Stimulated activated CD8-positive, alpha-beta memory T cell treated with anti-CD3 and anti-CD28 coated beads, Interleukin-7, amount 100 ng/mL, for 48 hours (primary cell): ENCODE measurements around the gene DDOST.

Experiments
- DNase-seq, 2 donors: peaks; one replicate each; pipeline ENCODE4 v3.0.0-alpha.2; 2020; ENCODE audit warnings: low read depth in 1 of 2; ENCODE audit errors: extremely low read depth in 1 of 2

DDOST gene

GRCh38 chr1:20663365-20663764 is 2.2 kb upstream of the DDOST start:
- DNase-seq, result no peak

DNA sequence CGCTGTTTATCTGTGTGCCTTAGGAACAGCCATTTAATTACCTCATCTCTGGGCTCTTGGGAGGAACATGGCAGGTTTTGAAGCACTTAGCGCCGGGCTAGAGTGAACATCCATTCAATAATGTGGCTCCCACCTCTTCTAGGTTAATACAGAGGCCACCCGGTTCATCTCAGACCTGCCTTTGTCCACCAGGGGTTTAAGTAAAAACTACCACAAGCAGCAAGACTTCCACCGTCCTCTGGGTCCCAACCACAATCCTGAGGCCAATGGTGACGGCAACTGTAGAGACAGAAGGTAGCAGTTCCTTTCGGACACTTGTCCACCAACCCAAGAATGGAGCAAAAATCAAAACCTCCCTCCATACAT is 924 bp upstream of the DDOST start:
- DNase-seq, result no peak

GRCh38 chr1:20660847-20661206 is 342 bp downstream of the DDOST start:
- DNase-seq, result no peak

- no peak for DNase-seq
Observed at GRCh38 chr1:20660363-20660762, 806 bp downstream of the DDOST start.

DNA sequence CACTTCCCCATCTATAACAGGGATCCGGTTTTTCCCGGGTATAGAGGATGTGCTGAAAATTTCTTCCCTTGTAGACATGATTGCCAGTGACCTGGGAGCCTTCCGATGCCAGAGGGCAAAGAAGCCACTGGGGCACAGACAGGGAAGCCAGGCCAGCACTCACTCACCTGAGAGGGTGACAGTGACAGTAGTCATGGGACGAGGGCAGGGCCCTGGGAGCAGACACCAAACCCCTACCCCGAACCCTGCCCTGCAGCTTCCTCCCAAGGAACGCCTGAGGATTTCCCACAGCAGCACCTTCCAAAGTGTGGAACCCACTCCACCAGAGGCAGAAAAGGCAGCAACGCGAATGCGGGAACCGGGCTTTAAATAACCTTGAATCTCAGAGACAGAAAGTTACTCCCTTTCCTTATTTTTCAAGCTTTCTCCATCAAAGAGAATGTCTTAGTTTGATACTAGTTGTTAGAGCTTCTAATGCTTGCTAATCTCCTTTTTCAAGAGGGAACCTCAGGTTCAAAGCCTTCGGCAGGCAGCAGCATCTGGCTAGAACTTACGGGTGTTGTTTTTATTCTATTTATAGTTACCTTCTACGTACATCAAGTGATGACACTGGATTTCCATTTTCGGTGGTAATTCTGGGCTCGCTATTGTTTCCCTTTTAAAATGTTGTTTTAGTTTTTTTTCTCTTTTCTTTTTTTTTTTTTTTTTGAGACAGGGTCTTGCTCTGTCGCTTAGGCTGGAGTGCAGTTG is 2.8 kb downstream of the DDOST start:
- no peak for DNase-seq

- no peak for DNase-seq
Observed at GRCh38 chr1:20657024-20657423, 4.1 kb downstream of the DDOST start.

DNA sequence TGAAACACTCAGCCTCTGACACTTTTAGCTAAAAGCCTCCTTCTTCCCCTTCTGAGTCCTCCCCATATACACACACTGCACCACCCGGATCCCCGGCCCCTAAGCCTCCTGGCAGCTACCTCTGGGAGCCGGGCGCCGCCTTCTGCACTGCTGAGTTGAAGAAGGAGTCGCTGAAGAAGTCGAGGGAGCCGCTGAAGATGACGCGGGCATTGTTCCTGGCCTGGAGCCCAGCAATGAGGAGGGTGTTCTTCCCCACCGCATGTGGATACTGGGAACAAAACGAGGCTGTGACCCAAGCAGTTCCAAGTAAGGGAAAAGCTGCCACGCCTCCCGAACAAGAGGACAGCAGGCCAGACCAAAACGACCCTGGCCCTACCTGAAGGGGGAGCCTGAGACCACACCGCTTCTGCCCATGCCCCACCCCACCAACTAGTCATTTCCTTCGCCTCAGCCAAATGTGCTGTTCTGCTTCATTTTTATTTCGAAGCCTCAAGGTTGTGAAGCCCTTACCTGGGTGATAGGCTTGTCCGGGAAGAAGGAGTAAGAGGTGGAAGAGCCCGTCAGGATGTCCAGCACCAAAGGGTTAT is 7.0 kb downstream of the DDOST start:
- no peak for DNase-seq

- DNase-seq, result no peak
Observed at GRCh38 chr1:20652300-20652699, 8.9 kb downstream of the DDOST start.

- no peak for DNase-seq
Observed at GRCh38 chr1:20648946-20649345, 12.2 kb downstream of the DDOST start.

GRCh38 chr1:20648438-20648837 is 12.7 kb downstream of the DDOST start:
- no peak for DNase-seq

- no peak for DNase-seq
Observed at GRCh38 chr1:20645414-20645813, 15.8 kb downstream of the DDOST start.

GRCh38 chr1:20644416-20644815 is 16.8 kb downstream of the DDOST start:
- no peak for DNase-seq

DNA sequence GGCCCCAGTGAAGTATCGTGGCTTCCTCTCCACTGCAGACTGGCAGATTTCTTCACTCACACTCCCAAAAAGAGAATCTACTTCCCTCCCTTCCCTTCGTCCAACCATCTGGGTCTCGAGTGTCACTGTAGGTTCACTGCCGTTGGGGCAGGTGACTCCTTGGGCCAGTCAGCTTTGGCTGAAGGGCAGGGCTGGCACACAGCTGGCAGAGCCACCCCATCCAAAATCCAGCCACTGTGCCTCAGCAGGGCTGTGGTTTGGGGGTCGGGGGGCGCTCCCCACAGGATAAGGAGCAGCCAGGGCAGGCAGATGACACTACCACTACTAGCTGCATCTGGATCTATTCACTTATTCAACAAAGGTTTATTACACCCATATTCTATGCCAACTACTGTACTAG is 18.1 kb downstream of the DDOST start:
- no peak for DNase-seq

DNA sequence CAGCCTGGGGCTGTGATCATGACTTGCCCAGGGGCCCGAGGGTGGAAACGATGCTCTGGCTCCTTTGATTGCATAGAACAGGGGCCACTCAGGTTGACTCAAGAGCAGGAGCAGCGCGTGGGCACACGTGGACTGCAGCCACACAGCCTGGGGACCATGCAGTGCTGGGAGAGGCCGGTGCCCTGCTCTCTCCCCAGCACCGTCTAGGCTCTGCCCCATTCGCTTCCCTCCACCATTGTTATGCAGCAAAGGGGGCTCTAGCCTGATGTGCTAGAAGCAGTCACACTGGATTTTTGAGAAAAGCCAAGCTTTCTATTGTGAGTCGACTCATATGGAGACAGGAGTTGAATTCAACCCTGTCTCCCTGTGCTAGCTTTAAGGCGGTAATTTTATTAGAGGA is 19.2 kb downstream of the DDOST start:
- DNase-seq, result no peak

DNA sequence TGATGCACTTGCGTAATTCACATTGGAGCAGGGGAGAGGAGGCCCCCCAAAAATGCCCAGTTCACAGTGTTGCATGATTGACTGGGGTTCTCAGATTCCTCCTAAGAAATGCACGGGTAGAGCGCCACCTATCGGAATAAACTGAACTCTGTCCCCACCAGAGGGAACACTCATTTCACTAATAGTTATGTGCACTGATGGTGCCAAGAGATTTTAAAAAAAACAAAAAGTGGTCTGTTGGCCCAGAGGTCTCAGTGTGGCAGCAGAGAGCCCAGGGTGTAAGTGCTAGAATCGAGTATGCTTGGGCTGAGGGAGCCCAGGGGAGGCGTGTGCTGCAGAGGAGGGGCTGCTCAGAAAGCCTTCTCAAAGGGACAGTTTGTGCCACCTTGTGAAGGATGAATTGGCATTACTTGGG is 21.0 kb downstream of the DDOST start:
- DNase-seq, result no peak

GRCh38 chr1:20636785-20637347 is 24.3 kb downstream of the DDOST start:
- DNase-seq, result no peak

- DNase-seq, result no peak
Observed at GRCh38 chr1:20634594-20635084, 26.5 kb downstream of the DDOST start.

DNA sequence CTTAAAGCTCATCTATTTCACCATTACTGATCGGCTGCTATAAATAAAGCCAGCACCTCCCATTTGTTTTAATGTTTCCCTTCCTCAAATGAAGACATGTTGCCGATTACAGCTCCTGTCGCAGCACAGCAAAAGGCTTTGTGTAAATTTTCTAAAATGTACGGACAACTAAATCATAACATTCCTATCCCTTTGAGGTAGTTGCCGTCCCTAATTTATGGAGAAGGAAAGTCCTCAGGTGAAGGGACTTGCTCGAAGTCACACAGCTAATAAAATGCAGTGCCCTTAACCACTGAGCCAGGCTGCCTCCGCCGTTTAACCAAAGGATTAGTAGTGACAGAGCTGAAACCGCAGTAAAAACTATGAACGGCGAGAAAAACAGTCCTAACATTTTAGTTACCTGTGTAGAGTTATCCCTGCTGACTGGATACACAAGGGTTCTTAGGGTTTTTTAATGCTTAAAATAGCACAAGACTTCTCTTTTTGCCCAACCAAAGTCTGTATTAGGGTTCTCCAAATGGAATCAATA is 27.0 kb downstream of the DDOST start:
- no peak for DNase-seq

- peak; percentile 57 to 72 for DNase-seq
Observed at GRCh38 chr1:20633190-20634064, 27.7 kb downstream of the DDOST start, which contains the start of gene PINK1. Gene PINK1 (plus strand): TSS chr1:20633458. CDS start chr1:20633549, 91 bp downstream.

DNA sequence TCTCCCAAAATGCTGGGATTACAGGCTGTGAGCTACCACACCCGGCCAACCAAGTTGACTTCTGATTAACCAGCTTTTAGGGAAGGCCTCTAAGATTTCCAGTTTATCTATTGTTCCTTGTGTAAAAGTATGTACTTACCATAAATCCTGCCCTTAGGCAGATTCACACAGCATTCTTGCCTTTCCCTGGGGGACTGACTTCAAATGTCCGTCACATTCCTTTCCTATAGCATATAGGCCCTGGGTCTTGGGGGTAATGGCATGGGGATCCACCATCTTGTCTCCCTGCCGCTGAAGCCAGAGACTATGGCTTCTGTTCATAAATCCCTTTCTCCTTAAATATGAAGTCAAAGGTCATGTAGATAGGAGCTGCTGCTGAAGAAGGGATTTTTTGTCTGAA is 28.8 kb downstream of the DDOST start:
- no peak for DNase-seq

DNA sequence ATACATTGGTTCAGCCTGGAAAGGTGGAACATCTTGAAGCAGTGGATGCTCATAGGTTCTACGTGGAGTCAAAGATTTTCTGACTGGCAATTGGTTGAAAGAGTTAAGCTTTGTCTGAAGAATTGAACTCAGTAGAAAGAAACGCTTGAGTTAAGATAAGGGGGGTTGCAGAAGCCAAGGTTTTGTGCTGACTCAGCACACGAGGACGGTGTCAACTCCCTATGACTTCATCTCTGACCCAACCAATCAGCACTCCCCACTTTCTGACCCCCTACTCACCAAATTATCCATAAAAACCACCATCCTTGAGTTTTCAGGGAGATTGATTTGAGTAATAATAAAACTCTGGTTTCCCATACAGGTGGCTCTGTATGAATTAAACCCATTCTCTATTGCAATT is 30.4 kb downstream of the DDOST start:
- no peak for DNase-seq
